ENCODE measurements around the gene IGF2BP1. TPM values are rescaled to one million over a fixed set of nuclear protein-coding genes. Genes with fewer than 3 reads are reported as not detected.
"Not testable (repeated sequence)": the region's sequence is repeated elsewhere in the genome, so short reads cannot be mapped to it uniquely, and the experiment has no call there.

The IGF2BP1 gene
- total RNA-seq, 1 experiment from 2014 or later, result 0.15 TPM

DNA sequence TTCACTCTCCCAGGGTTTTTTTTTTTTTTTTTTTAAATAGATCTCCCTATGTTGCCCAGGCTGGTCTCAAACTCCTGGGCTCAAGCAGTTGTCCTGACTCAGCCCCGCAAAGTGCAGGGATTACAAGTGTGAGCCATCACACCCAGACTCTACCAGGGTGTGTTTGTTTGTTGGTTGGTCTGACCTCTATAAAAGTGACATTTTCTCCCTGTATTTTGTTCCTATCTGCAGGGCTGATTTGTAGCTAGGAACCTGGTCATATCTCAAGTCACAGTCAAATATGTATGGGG, 89.1 kb downstream of the IGF2BP1 start:
- DNase-seq (ENCODE audit: extremely low read depth, low read depth), result no peak

- no peak for DNase-seq (ENCODE audit: extremely low read depth, low read depth)
Measured at GRCh38 chr17:49086649-49087048, 89.5 kb downstream of the IGF2BP1 start.

GRCh38 chr17:49089094-49089493, 91.9 kb downstream of the IGF2BP1 start:
- DNase-seq (ENCODE audit: extremely low read depth, low read depth), result no peak

DNA sequence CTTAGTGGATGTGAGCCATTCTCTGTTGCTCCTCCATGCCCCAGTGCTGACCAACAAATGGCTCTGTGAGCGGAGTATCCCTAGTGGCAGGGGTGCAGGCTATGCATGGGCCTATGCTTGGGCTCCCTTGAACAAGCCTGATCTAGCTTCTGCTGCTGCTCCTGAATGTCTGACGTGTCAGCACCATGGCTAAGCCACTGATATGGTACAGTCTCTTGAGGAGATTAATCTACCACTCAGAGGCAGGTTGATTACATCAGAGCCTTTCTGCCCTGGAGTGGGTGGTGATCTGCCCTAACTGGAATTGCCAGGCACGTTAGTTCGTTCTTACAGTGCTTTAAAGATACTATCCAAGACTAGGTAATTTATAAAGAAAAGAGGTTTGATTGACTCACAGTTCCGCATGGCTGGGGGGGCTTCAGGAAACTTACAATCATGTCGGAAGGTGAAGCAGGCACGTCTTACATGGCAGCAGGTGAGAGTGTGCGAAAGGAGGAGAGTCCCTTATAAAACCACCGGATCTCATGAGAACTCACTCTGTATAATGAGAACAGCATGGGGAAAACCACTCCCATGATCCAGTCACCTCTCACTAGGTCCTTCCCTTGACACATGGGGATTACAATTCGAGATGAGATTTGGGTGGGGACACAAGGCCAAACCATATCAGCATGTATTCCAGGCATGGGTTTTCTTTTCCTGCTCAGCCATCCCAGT, 93.9 kb downstream of the IGF2BP1 start:
- no peak for DNase-seq (ENCODE audit: extremely low read depth, low read depth)

DNA sequence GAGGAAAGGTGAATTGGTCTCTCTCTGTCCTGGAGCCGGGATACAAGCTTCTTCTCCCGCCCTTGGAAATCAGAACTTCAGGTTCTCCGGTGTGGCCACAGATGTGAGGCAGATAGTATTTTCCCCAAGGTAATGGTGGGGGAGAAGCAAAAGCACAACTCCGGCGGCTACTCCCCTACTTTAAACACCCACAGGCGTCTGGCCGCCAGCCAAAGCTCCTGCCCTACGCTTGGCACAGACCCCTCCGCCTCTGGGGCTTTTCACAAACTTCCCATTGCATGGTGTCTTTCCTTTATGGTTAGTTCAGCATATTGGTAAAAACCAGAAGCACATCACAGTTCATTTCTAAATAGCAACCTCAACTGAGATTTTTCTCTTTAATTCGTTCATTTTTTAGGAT, 95.9 kb downstream of the IGF2BP1 start:
- no peak for DNase-seq (ENCODE audit: extremely low read depth, low read depth)

DNA sequence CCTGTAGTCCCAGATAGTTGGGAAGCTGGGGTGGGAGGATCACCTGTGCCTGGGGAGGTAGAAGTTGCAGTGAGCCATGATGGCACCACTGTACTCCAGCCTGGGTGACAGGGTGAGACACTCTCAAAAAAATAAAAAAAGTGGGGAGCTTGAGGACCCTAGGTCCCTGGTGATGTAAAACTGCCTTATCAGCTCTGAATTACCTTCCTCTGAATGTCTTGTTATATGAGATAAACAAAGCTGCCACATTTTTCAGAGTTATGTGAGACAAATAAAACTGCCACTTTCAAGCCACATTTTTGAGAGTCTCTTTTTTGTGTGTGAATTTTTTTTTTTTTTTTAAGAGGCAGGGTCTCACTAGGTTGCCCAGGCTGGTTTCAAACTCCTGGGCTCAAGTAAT, 103.4 kb downstream of the IGF2BP1 start:
- no peak for DNase-seq (ENCODE audit: extremely low read depth, low read depth)

- DNase-seq (ENCODE audit: extremely low read depth, low read depth), result no peak
Measured at GRCh38 chr17:49101054-49101534, 103.9 kb downstream of the IGF2BP1 start.

GRCh38 chr17:49103360-49103759, 106.2 kb downstream of the IGF2BP1 start:
- not testable (repeated sequence) for DNase-seq (ENCODE audit: extremely low read depth, low read depth)

DNA sequence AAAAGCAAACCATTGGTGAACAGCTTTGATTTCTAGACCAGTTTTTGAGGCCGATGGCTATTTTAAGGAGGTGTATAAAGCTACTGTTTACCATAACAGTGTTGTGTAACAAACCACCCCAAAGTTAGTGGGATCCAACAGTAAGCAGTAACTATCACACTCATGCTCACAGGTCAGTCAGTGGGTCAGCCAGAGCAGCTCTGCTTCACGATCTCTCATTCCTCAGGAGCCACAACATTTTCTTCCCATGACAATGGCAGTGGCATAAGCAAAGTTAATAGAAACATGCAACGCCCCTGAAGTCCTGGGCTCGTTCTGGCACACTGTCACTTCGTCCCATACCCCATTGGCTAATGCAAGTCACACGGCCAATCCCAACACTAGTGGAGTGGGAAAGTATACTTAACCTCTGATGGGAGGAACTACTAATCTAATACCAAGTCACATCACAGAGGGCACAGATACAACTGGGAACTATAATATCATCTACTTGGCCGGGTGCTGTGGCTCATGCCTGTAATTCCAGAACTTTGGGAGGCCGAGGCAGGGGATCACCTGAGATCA, 107.4 kb downstream of the IGF2BP1 start:
- no peak for DNase-seq (ENCODE audit: extremely low read depth, low read depth)

Small RNA genes within 50 kb of the gene (small RNA-seq; reads per million reads assigned to genes)
- gene RF00017, result 0 reads per million in 2 experiments
- 0.02 to 0.06 reads per million in 2 experiments for gene RF01210
- gene RNU1-42P, result 0 to 0.35 reads per million in 2 experiments
- gene RNU6-826P, result 0 reads per million in 2 experiments

Other genes starting within 250 kb of the IGF2BP1 start
- gene TTLL6, start 180.2 kb upstream of the IGF2BP1 start, total RNA-seq (2014; rRNA removed; shearing (Covaris generic)), result not detected in 2 replicates
- gene CALCOCO2, start 166.3 kb upstream of the IGF2BP1 start, total RNA-seq (2014; rRNA removed; shearing (Covaris generic)), result 44.0 and 57.8 TPM in 2 replicates
- 119 and 133 TPM in 2 replicates for gene ATP5MC1, start 104.6 kb upstream of the IGF2BP1 start, total RNA-seq (2014; rRNA removed; shearing (Covaris generic))
- 62.5 and 66.1 TPM in 2 replicates for gene UBE2Z, start 89.0 kb upstream of the IGF2BP1 start, total RNA-seq (2014; rRNA removed; shearing (Covaris generic))
- gene SNF8, start 52.5 kb upstream of the IGF2BP1 start, total RNA-seq (2014; rRNA removed; shearing (Covaris generic)), result 102 and 108 TPM in 2 replicates
- not detected in 2 replicates for gene GIP, start 28.8 kb upstream of the IGF2BP1 start, total RNA-seq (2014; rRNA removed; shearing (Covaris generic))
- not detected in 2 replicates for gene B4GALNT2, start 135.4 kb downstream of the IGF2BP1 start, total RNA-seq (2014; rRNA removed; shearing (Covaris generic))
- gene GNGT2, start 213.2 kb downstream of the IGF2BP1 start, total RNA-seq (2014; rRNA removed; shearing (Covaris generic)), result not detected in 2 replicates
- gene ABI3, start 213.3 kb downstream of the IGF2BP1 start, total RNA-seq (2014; rRNA removed; shearing (Covaris generic)), result not detected in 2 replicates
- not detected in 2 replicates for gene PHOSPHO1, start 233.4 kb downstream of the IGF2BP1 start, total RNA-seq (2014; rRNA removed; shearing (Covaris generic))

All from NCI-H460 (cell line).